SU-DHL-6 (cell line): ENCODE results near the gene ERLEC1.

Source experiments
- H2AFZ ChIP-seq: fragments of 200-600 bp; sonication (generic); 2 replicates; pipeline ENCODE4 v1.6.1; 2014; ENCODE audit warnings: low read depth, mild to moderate bottlenecking, moderate library complexity, mixed read lengths, antibody characterized with exemption, low read length; ENCODE audit not compliant: severe bottlenecking
- H3F3A ChIP-seq: fragments of 200-600 bp; shearing (Covaris generic); 2 replicates; pipeline ENCODE4 v1.6.0; 2016; ENCODE audit warnings: antibody characterized with exemption, mild to moderate bottlenecking; ENCODE audit not compliant: insufficient read depth
- H3K27ac ChIP-seq: fragments of 200-600 bp; sonication (generic); 2 replicates; pipeline ENCODE4 v1.5.1; 2016; ENCODE audit warnings: low read depth, mild to moderate bottlenecking, low read length, moderate library complexity, mixed read lengths
- H3K27me3 ChIP-seq: fragments of 200-600 bp; sonication (generic), shearing (Covaris generic); 2 replicates; pipeline ENCODE4 v1.6.0; 2014; ENCODE audit warnings: mild to moderate bottlenecking, low read length
- H3K36me3 ChIP-seq: fragments of 200-600 bp; sonication (generic); 2 replicates; pipeline ENCODE4 v1.6.1; 2014; ENCODE audit warnings: mild to moderate bottlenecking, low read length, mixed read lengths
- H3K4me2 ChIP-seq: fragments of 300-600, 200-600 bp; shearing (Covaris generic), sonication (generic); 2 replicates; pipeline ENCODE4 v1.6.0; 2014; ENCODE audit warnings: low read length, low read depth, mild to moderate bottlenecking; ENCODE audit not compliant: poor library complexity, severe bottlenecking
- H3K4me3 ChIP-seq: fragments of 200-600 bp; sonication (generic); 2 replicates; pipeline ENCODE4 v1.5.1; 2014; ENCODE audit warnings: antibody characterized with exemption, low read length, mild to moderate bottlenecking, mixed read lengths; ENCODE audit not compliant: insufficient read depth, poor library complexity, severe bottlenecking
- H3K79me2 ChIP-seq: fragments of 200-600 bp; sonication (generic); 2 replicates; pipeline ENCODE4 v1.6.1; 2014; ENCODE audit warnings: mild to moderate bottlenecking, low read length, moderate library complexity; ENCODE audit not compliant: insufficient read depth
- H3K9ac ChIP-seq: fragments of 200-600 bp; sonication (generic); 2 replicates; pipeline ENCODE4 v1.7.0; 2014; ENCODE audit warnings: mild to moderate bottlenecking, low read length
- H3K9me2 ChIP-seq: fragments of 200-600 bp; sonication (generic); replicated peaks from 2 replicates; pipeline ENCODE4 v1.6.1; 2014; ENCODE audit warnings: low read length; ENCODE audit not compliant: insufficient read depth
- H3K9me3 ChIP-seq: fragments of 200-600 bp; sonication (generic); 2 replicates; pipeline ENCODE4 v1.6.1; 2014; ENCODE audit warnings: low read length, mixed read lengths; ENCODE audit not compliant: insufficient read depth
- H4K20me1 ChIP-seq: fragments of 200-600 bp; sonication (generic); 2 replicates; pipeline ENCODE4 v1.6.1; 2014; ENCODE audit warnings: low read depth, mild to moderate bottlenecking, antibody characterized with exemption, low read length, moderate library complexity, mixed read lengths
- CTCF ChIP-seq: fragments of 200-600 bp; sonication (generic); IDR thresholded peaks from one replicate; pipeline ENCODE4 v1.5.1; 2017; ENCODE audit warnings: antibody characterized with exemption, mild to moderate bottlenecking, low read length, moderate library complexity; ENCODE audit not compliant: insufficient read depth, poor library complexity, severe bottlenecking
- EZH2phosphoT487 ChIP-seq: fragments of 200-600 bp; sonication (generic), shearing (Covaris generic); conservative IDR thresholded peaks from 2 replicates; pipeline ENCODE4 v1.6.1; 2018; ENCODE audit warnings: mild to moderate bottlenecking, antibody characterized with exemption, low read length, moderate library complexity, mixed read lengths

ERLEC1 gene

GRCh38 chr2:53865264-53865663 is 78.4 kb downstream of the ERLEC1 start:
- Histone ChIP-seq H3K9me3 (no peaks in the 10 kb centered on the region), H3K79me2 (no peaks in the 10 kb centered on the region), H3K27ac (no peak overlapping the region), H3K27me3 (no peaks in the 10 kb centered on the region), H3K9ac (no peak overlapping the region), H3K36me3 (peaks cover 40% of the 10 kb centered on the region; the same call in 1 of the 2 replicates), H4K20me1 (no peaks in the 10 kb centered on the region), H3K4me2 (no peak overlapping the region), H3K4me3 (no peak overlapping the region), H3K9me2 (no peaks in the 10 kb centered on the region), H2AFZ (no peak overlapping the region), H3F3A (0 out of 2 replicates have a peak, but pooled peaks cover 4% of the 10 kb centered on the region)
- TF ChIP-seq CTCF, result no peak

- Histone ChIP-seq H3K36me3 (peaks cover 35% of the 10 kb centered on the region; the same call in 1 of the 2 replicates), H3K79me2 (no peaks in the 10 kb centered on the region), H3K4me3 (no peak overlapping the region), H2AFZ (no peak overlapping the region), H3F3A (0 out of 2 replicates have a peak, but pooled peaks cover 4% of the 10 kb centered on the region), H3K27me3 (no peaks in the 10 kb centered on the region), H3K9me2 (no peaks in the 10 kb centered on the region), H3K27ac (no peak overlapping the region), H3K4me2 (no peak overlapping the region), H3K9me3 (no peaks in the 10 kb centered on the region), H4K20me1 (no peaks in the 10 kb centered on the region), H3K9ac (no peak overlapping the region)
- no peak for TF ChIP-seq EZH2phosphoT487
- no peak for TF ChIP-seq CTCF
These were observed 79.1 kb downstream of the ERLEC1 start for GRCh38 chr2:53865962-53866361.

- Histone ChIP-seq H2AFZ (no peak overlapping the region), H3K9ac (no peak overlapping the region), H3K4me3 (no peak overlapping the region), H3F3A (0 out of 2 replicates have a peak, but pooled peaks cover 2% of the 10 kb centered on the region), H3K27me3 (no peaks in the 10 kb centered on the region), H4K20me1 (no peaks in the 10 kb centered on the region), H3K9me2 (no peaks in the 10 kb centered on the region), H3K9me3 (no peaks in the 10 kb centered on the region), H3K79me2 (no peaks in the 10 kb centered on the region), H3K27ac (no peak overlapping the region), H3K4me2 (no peak overlapping the region), H3K36me3 (peaks cover 33% of the 10 kb centered on the region; the same call in 1 of the 2 replicates)
- TF ChIP-seq CTCF (no peak), EZH2phosphoT487 (no peak)
These were observed 80.3 kb downstream of the ERLEC1 start for GRCh38 chr2:53867169-53867568.

- H3F3A ChIP-seq, result 0 out of 2 replicates have a peak, but pooled peaks cover 3% of the 10 kb centered on the region
- no peak for TF ChIP-seq EZH2phosphoT487
- no peaks in the 10 kb centered on the region for H3K9me2 ChIP-seq
- no peaks in the 10 kb centered on the region for H3K79me2 ChIP-seq
- H3K9ac ChIP-seq, result no peak overlapping the region
- H3K27ac ChIP-seq, result no peak overlapping the region
- H3K36me3 ChIP-seq, result peaks cover 34% of the 10 kb centered on the region; the same call in 1 of the 2 replicates
- H3K9me3 ChIP-seq, result no peaks in the 10 kb centered on the region
- no peaks in the 10 kb centered on the region for H3K27me3 ChIP-seq
- H3K4me2 ChIP-seq, result no peak overlapping the region
- no peak overlapping the region for H2AFZ ChIP-seq
- H4K20me1 ChIP-seq, result no peaks in the 10 kb centered on the region
- H3K4me3 ChIP-seq, result no peak overlapping the region
These were observed 80.9 kb downstream of the ERLEC1 start for GRCh38 chr2:53867773-53868172.
